HL-60 (cell line): ENCODE results near the gene C12orf60.

ENCODE experiments used
- CTCF ChIP-seq: IDR thresholded peaks from one replicate; pipeline ENCODE4 v1.5.1; 2011; ENCODE audit warnings: low read length, control low read depth, inconsistent platforms; ENCODE audit not compliant: insufficient read depth
- POLR2AphosphoS5 ChIP-seq: IDR thresholded peaks from 2 replicates; pipeline ENCODE4 v1.6.1; 2012; ENCODE audit warnings: low read depth
- TF ChIP-seq, protein P1 (sequence below): IDR thresholded peaks from 2 replicates; pipeline ENCODE4 v1.6.1; 2012; ENCODE audit warnings: low read depth; ENCODE audit not compliant: insufficient replicate concordance

- TF ChIP-seq CTCF (no peak), POLR2AphosphoS5 (no peak)
- TF ChIP-seq, protein P1, sequence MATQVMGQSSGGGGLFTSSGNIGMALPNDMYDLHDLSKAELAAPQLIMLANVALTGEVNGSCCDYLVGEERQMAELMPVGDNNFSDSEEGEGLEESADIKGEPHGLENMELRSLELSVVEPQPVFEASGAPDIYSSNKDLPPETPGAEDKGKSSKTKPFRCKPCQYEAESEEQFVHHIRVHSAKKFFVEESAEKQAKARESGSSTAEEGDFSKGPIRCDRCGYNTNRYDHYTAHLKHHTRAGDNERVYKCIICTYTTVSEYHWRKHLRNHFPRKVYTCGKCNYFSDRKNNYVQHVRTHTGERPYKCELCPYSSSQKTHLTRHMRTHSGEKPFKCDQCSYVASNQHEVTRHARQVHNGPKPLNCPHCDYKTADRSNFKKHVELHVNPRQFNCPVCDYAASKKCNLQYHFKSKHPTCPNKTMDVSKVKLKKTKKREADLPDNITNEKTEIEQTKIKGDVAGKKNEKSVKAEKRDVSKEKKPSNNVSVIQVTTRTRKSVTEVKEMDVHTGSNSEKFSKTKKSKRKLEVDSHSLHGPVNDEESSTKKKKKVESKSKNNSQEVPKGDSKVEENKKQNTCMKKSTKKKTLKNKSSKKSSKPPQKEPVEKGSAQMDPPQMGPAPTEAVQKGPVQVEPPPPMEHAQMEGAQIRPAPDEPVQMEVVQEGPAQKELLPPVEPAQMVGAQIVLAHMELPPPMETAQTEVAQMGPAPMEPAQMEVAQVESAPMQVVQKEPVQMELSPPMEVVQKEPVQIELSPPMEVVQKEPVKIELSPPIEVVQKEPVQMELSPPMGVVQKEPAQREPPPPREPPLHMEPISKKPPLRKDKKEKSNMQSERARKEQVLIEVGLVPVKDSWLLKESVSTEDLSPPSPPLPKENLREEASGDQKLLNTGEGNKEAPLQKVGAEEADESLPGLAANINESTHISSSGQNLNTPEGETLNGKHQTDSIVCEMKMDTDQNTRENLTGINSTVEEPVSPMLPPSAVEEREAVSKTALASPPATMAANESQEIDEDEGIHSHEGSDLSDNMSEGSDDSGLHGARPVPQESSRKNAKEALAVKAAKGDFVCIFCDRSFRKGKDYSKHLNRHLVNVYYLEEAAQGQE = no peak
Measured at GRCh38 chr12:14795028-14795448, 8.4 kb upstream of the C12orf60 start.
